Measurements from ENCODE around the gene PRR7. TPM values are rescaled to one million over a fixed set of nuclear protein-coding genes. Genes with fewer than 3 reads are reported as not detected.
A peak's percentile ranks its signal among the peaks of the same experiment; 100 is the strongest.

The PRR7 gene
- total and polyA plus RNA-seq, 2 experiments from 2014 or later, result 4.8 to 11.7 TPM

- Histone ChIP-seq H3K9me2 (replicated peaks; ENCODE audit: insufficient read depth) (no peaks in the 10 kb centered on the region), H3K4me3 (no peak overlapping the region), H3K4me1 (ENCODE audit: insufficient read depth) (peaks cover 21% of the 10 kb centered on the region), H3K27ac (no peak overlapping the region), H3K27me3 (peaks cover under 1% of the 10 kb centered on the region), H3K4me2 (no peak overlapping the region), H4K20me1 (ENCODE audit: insufficient read depth, poor library complexity, severe bottlenecking) (no peaks in the 10 kb centered on the region), H2AFZ (no peak overlapping the region), H3K9me3 (ENCODE audit: low read depth) (no peaks in the 10 kb centered on the region), H3K36me3 (replicated peaks; ENCODE audit: insufficient read depth, low read depth) (no peaks in the 10 kb centered on the region), H3K79me2 (no peaks in the 10 kb centered on the region)
- TF ChIP-seq CTCF (IDR thresholded peaks at IDR 0.05; ENCODE audit: poor library complexity) (no peak), EZH2 (IDR thresholded peaks at IDR 0.05; ENCODE audit: borderline replicate concordance) (no peak), EZH2phosphoT487 (IDR thresholded peaks at IDR 0.05; ENCODE audit: low read depth, severe bottlenecking, unreplicated experiment) (no peak)
- DNase-seq (ENCODE audit: low spot score), result no peak
- 92% methylated on average over 10 of the region's 10 CpGs for WGBS (ENCODE audit: low lambda C conversion rate, missing lambda C conversion rate)
Measured at GRCh38 chr5:177450667-177451424, 4.2 kb downstream of the PRR7 start.

GRCh38 chr5:177452688-177453638 lies 6.3 kb downstream of the PRR7 start:
- no peak overlapping the region for H3K4me3 ChIP-seq
- 93% methylated on average over 17 of the region's 17 CpGs for WGBS (ENCODE audit: low lambda C conversion rate, missing lambda C conversion rate)
- no peaks in the 10 kb centered on the region for H3K9me3 ChIP-seq (ENCODE audit: low read depth)
- H3K27ac ChIP-seq, result no peak overlapping the region
- no peaks in the 10 kb centered on the region for H3K79me2 ChIP-seq
- H3K9me2 ChIP-seq (replicated peaks; ENCODE audit: insufficient read depth), result no peaks in the 10 kb centered on the region
- H3K27me3 ChIP-seq, result no peaks in the 10 kb centered on the region
- no peaks in the 10 kb centered on the region for H3K36me3 ChIP-seq (replicated peaks; ENCODE audit: insufficient read depth, low read depth)
- no peak for DNase-seq (ENCODE audit: low spot score)
- no peak for TF ChIP-seq EZH2 (IDR thresholded peaks at IDR 0.05; ENCODE audit: borderline replicate concordance)
- no peak for TF ChIP-seq CTCF (IDR thresholded peaks at IDR 0.05; ENCODE audit: poor library complexity)
- TF ChIP-seq EZH2phosphoT487 (IDR thresholded peaks at IDR 0.05; ENCODE audit: low read depth, severe bottlenecking, unreplicated experiment), result no peak
- H2AFZ ChIP-seq, result no peak overlapping the region
- peaks cover 16% of the 10 kb centered on the region for H3K4me1 ChIP-seq (ENCODE audit: insufficient read depth)
- H4K20me1 ChIP-seq (ENCODE audit: insufficient read depth, poor library complexity, severe bottlenecking), result peaks cover 8% of the 10 kb centered on the region
- H3K4me2 ChIP-seq, result peak overlapping the region; percentile 97

- peak; percentile 61 for DNase-seq (ENCODE audit: low spot score)
- Histone ChIP-seq H3K4me2 (peak overlapping the region; percentile 97), H3K27ac (peak overlapping the region; percentile 54), H3K27me3 (no peaks in the 10 kb centered on the region), H3K36me3 (replicated peaks; ENCODE audit: insufficient read depth, low read depth) (no peaks in the 10 kb centered on the region), H3K79me2 (no peaks in the 10 kb centered on the region), H4K20me1 (ENCODE audit: insufficient read depth, poor library complexity, severe bottlenecking) (peaks cover 14% of the 10 kb centered on the region), H3K4me3 (no peak overlapping the region), H3K4me1 (ENCODE audit: insufficient read depth) (peaks cover 16% of the 10 kb centered on the region), H2AFZ (peak overlapping the region; percentile 56), H3K9me3 (ENCODE audit: low read depth) (no peaks in the 10 kb centered on the region), H3K9me2 (replicated peaks; ENCODE audit: insufficient read depth) (no peaks in the 10 kb centered on the region)
- 15% methylated on average over 29 of the region's 31 CpGs for WGBS (ENCODE audit: low lambda C conversion rate, missing lambda C conversion rate)
- TF ChIP-seq CTCF (IDR thresholded peaks at IDR 0.05; ENCODE audit: poor library complexity), result no peak
- no peak for TF ChIP-seq EZH2phosphoT487 (IDR thresholded peaks at IDR 0.05; ENCODE audit: low read depth, severe bottlenecking, unreplicated experiment)
- no peak for TF ChIP-seq EZH2 (IDR thresholded peaks at IDR 0.05; ENCODE audit: borderline replicate concordance)
Measured at GRCh38 chr5:177453852-177454396, 7.3 kb downstream of the PRR7 start.

Measured in hepatocyte (in vitro differentiated cells).